CD4-positive, alpha-beta T cell treated with Interleukin-12 subunit alpha and Interleukin-12 subunit beta, for 1 hour (primary cell): ENCODE results near the gene ZC4H2.
"Not testable (repeated sequence)": the region's sequence is repeated elsewhere in the genome, so short reads cannot be mapped to it uniquely, and the experiment has no call there.

ENCODE experiments used
- DNase-seq: peaks from one replicate; pipeline ENCODE4 v3.0.0-alpha.2; 2020

The ZC4H2 gene

GRCh38 chrX:64975989-64976672, at the start of gene ZC4H2:
ZC4H2 (minus strand) TSS chrX:64976450; CDS start chrX:64976377, 73 bp downstream.
- DNase-seq: peak; percentile 77

- no peak for DNase-seq
Observed at GRCh38 chrX:65017451-65017850, 41.2 kb upstream of the ZC4H2 start.

- DNase-seq: no peak
Observed at GRCh38 chrX:65014230-65014629, 38.0 kb upstream of the ZC4H2 start.

GRCh38 chrX:65009459-65009858, 33.2 kb upstream of the ZC4H2 start:
- no peak for DNase-seq

- not testable (repeated sequence) for DNase-seq
Observed at GRCh38 chrX:65002208-65002607, 26.0 kb upstream of the ZC4H2 start.

GRCh38 chrX:64996805-64997204, 20.6 kb upstream of the ZC4H2 start:
- no peak for DNase-seq

- no peak for DNase-seq
Observed at GRCh38 chrX:64994131-64994798, 18.0 kb upstream of the ZC4H2 start.

GRCh38 chrX:64977830-64978229, 1.6 kb upstream of the ZC4H2 start:
- no peak for DNase-seq

GRCh38 chrX:64977051-64977450, 801 bp upstream of the ZC4H2 start:
- DNase-seq: no peak

- no peak for DNase-seq
Observed at GRCh38 chrX:64976673-64977040, 407 bp upstream of the ZC4H2 start.

GRCh38 chrX:64975491-64975890, 759 bp downstream of the ZC4H2 start:
- DNase-seq: peak; percentile 15

GRCh38 chrX:64925480-64925879, 50.8 kb downstream of the ZC4H2 start:
- no peak for DNase-seq

- DNase-seq: no peak
Observed at GRCh38 chrX:64908121-64908520, 68.1 kb downstream of the ZC4H2 start.

- peak; percentile 31 for DNase-seq
Observed at GRCh38 chrX:64894454-64895038, 81.7 kb downstream of the ZC4H2 start.

- no peak for DNase-seq
Observed at GRCh38 chrX:64885850-64886249, 90.4 kb downstream of the ZC4H2 start.

GRCh38 chrX:64878709-64879108, 97.5 kb downstream of the ZC4H2 start:
- not testable (repeated sequence) for DNase-seq

- DNase-seq: no peak
Observed at GRCh38 chrX:64867217-64867616, 109.0 kb downstream of the ZC4H2 start.
